Suprapubic skin (tissue), 4 donors: ENCODE measurements around the gene TOGARAM1. TPM values are rescaled to one million over a fixed set of nuclear protein-coding genes. Genes with fewer than 3 reads are reported as not detected.
A peak's percentile ranks its signal among the peaks of the same experiment; 100 is the strongest.

Source experiments
- DNase-seq, 2 donors: peaks; one replicate each; pipeline ENCODE4 v3.0.0-alpha.2; 2019; ENCODE audit warnings: low spot score in 2 of 2
- H3K27ac ChIP-seq: fragments of 200-600 bp; sonication (generic); one replicate; pipeline ENCODE4 v1.5.1; 2019
- H3K27me3 ChIP-seq: fragments of 200-600 bp; sonication (generic); one replicate; pipeline ENCODE4 v1.5.1; 2019
- H3K36me3 ChIP-seq: fragments of 200-600 bp; sonication (generic); one replicate; pipeline ENCODE4 v1.5.1; 2019
- H3K4me1 ChIP-seq: fragments of 200-600 bp; sonication (generic); one replicate; pipeline ENCODE4 v1.5.1; 2019
- H3K4me3 ChIP-seq: fragments of 200-600 bp; sonication (generic); one replicate; pipeline ENCODE4 v1.5.1; 2019; ENCODE audit warnings: mild to moderate bottlenecking
- H3K9me3 ChIP-seq: fragments of 200-600 bp; sonication (generic); one replicate; pipeline ENCODE4 v1.5.1; 2019
- EP300 ChIP-seq: sonication (generic); formaldehyde crosslinking; IDR thresholded peaks from one replicate; pipeline ENCODE4 v1.6.1; 2017; ENCODE audit warnings: antibody characterized with exemption
- POLR2A ChIP-seq, 2 donors: fragments of 450-650 bp; IDR thresholded peaks; one replicate each; pipeline ENCODE4 v1.6.1; 2017; ENCODE audit warnings: antibody characterized with exemption in 2 of 2, mild to moderate bottlenecking in 2 of 2, moderate library complexity in 2 of 2
- POLR2AphosphoS5 ChIP-seq, 3 donors: sonication (generic); formaldehyde crosslinking; IDR thresholded peaks; one replicate each; pipeline ENCODE4 v1.6.1; 2017; ENCODE audit warnings: antibody characterized with exemption in 3 of 3
- WGBS: methylation state at CpG from one replicate; pipeline ENCODE4 v1.1.5; 2018; 5-methylcytosine and 5-hydroxymethylcytosine counted together
- total RNA-seq, 4 donors: library from RNA; depleted of rRNA; stranded (reverse); fragments of >200 nt; gene quantifications; one replicate each; pipeline ENCODE4 v1.1.0, GENCODE V29; 2016
- TF ChIP-seq, protein P1 (sequence below), 2 donors: fragments of 200-600 bp in 1 of 2; fragments of 450-650 bp in 1 of 2; sonication (generic) in 1 of 2; IDR thresholded peaks; one replicate each; pipeline ENCODE4 v1.5.1; 2016 to 2019; ENCODE audit warnings: antibody characterized with exemption in 2 of 2, mild to moderate bottlenecking in 1 of 2, moderate library complexity in 1 of 2

Gene TOGARAM1, protein sequence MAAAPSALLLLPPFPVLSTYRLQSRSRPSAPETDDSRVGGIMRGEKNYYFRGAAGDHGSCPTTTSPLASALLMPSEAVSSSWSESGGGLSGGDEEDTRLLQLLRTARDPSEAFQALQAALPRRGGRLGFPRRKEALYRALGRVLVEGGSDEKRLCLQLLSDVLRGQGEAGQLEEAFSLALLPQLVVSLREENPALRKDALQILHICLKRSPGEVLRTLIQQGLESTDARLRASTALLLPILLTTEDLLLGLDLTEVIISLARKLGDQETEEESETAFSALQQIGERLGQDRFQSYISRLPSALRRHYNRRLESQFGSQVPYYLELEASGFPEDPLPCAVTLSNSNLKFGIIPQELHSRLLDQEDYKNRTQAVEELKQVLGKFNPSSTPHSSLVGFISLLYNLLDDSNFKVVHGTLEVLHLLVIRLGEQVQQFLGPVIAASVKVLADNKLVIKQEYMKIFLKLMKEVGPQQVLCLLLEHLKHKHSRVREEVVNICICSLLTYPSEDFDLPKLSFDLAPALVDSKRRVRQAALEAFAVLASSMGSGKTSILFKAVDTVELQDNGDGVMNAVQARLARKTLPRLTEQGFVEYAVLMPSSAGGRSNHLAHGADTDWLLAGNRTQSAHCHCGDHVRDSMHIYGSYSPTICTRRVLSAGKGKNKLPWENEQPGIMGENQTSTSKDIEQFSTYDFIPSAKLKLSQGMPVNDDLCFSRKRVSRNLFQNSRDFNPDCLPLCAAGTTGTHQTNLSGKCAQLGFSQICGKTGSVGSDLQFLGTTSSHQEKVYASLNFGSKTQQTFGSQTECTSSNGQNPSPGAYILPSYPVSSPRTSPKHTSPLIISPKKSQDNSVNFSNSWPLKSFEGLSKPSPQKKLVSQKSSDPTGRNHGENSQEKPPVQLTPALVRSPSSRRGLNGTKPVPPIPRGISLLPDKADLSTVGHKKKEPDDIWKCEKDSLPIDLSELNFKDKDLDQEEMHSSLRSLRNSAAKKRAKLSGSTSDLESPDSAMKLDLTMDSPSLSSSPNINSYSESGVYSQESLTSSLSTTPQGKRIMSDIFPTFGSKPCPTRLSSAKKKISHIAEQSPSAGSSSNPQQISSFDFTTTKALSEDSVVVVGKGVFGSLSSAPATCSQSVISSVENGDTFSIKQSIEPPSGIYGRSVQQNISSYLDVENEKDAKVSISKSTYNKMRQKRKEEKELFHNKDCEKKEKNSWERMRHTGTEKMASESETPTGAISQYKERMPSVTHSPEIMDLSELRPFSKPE (N-terminal part only)
- total RNA-seq: 10 to 100 TPM; 12.5 to 24.3 (median 14.2) TPM

DNA sequence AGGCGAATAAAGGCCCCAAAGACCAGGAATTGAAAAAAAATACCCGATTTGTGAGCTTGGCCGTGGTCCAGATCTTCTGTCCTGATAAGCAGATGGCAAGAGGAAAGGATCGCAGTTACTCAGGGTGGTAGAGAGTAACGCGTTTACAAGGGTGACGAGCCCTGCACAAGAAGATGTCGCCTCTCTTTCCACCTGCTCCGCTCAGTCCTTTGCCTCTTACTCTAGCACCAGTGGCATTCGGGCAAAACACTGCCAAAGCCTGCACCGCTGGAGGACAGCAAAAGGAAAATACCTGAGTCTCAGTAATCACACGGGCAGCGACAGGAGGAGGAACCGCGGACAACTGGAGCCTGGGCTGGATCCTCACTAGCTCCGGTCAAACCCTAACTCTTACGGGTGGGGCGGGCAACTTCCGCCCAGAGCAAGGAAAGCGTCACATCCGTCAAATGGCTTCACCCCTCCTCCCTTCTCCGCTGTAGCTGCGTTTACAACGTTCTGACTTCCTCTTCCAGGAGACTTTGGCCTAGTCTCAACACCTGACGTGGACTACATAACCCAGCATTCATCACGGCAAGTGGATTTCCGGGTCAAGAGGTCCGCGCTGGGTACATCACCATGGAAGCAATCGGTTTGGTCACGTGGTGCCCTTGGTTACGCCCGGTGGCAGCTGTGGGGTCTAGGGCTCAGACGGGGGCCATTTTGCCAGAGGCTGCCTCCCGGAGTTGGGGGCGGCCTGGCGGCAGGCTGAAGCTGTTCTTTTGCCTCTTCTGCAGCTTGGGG is at the start of gene TOGARAM1, which contains the start of gene KLHL28:
Gene TOGARAM1, plus strand, starts transcription at position 637 of the 780 bp plus-strand sequence. CDS start 232 bp downstream, outside the sequence.
Gene KLHL28, minus strand, starts transcription at position 394 of the 780 bp plus-strand sequence. CDS start 16,019 bp downstream, outside the sequence.
- peak; percentile 98 to 99 for DNase-seq
- H3K27me3 ChIP-seq: no peaks in the 10 kb centered on the region
- no peaks in the 10 kb centered on the region for H3K36me3 ChIP-seq
- H3K4me3 ChIP-seq: peak within 1 kb of the TSS; percentile 96
- peaks cover 79% of the 10 kb centered on the region for H3K4me1 ChIP-seq
- WGBS: 0% methylated on average over 32 of the region's 37 CpGs
- TF ChIP-seq POLR2A (IDR thresholded peaks at IDR 0.05): peak; percentile 36 to 71
- TF ChIP-seq EP300: no peak
- peak in 2 of 3 donors; percentile 21 to 97 for TF ChIP-seq POLR2AphosphoS5 (IDR thresholded peaks at IDR 0.05)
- H3K9me3 ChIP-seq: no peaks in the 10 kb centered on the region
- peak within 1 kb of the TSS; percentile 95 for H3K27ac ChIP-seq

DNA sequence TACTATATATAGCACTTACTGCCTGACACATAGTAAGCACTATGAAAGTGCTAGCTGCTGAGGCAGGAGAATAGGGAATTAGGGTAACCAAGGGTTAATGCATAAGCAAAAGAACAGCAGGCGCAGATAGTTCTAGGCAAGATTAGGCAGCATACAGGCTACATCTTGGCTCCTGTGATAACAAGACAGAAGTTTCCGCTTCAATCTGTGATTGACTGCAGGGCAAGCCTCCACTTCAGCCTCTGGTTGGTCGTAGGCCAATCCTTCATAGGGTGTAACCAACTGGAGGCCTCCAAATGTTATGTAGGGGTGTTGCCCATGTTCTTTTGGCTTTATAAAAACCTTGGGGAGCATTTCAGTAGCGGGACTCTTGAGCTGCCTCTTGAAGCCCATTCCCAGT is 47.1 kb upstream of the TOGARAM1 start:
- no peak for TF ChIP-seq EP300
- TF ChIP-seq, protein P1, sequence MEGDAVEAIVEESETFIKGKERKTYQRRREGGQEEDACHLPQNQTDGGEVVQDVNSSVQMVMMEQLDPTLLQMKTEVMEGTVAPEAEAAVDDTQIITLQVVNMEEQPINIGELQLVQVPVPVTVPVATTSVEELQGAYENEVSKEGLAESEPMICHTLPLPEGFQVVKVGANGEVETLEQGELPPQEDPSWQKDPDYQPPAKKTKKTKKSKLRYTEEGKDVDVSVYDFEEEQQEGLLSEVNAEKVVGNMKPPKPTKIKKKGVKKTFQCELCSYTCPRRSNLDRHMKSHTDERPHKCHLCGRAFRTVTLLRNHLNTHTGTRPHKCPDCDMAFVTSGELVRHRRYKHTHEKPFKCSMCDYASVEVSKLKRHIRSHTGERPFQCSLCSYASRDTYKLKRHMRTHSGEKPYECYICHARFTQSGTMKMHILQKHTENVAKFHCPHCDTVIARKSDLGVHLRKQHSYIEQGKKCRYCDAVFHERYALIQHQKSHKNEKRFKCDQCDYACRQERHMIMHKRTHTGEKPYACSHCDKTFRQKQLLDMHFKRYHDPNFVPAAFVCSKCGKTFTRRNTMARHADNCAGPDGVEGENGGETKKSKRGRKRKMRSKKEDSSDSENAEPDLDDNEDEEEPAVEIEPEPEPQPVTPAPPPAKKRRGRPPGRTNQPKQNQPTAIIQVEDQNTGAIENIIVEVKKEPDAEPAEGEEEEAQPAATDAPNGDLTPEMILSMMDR (IDR thresholded peaks at IDR 0.05): no peak
- no peak for TF ChIP-seq POLR2A (IDR thresholded peaks at IDR 0.05)
- TF ChIP-seq POLR2AphosphoS5 (IDR thresholded peaks at IDR 0.05): no peak
- Histone ChIP-seq H3K27me3 (peaks cover 11% of the 10 kb centered on the region), H3K9me3 (no peaks in the 10 kb centered on the region), H3K4me1 (peaks cover 16% of the 10 kb centered on the region), H3K36me3 (no peaks in the 10 kb centered on the region), H3K4me3 (no peak overlapping the region), H3K27ac (no peak overlapping the region)
- no peak for DNase-seq
- 20% methylated on average over 4 of the region's 4 CpGs for WGBS

DNA sequence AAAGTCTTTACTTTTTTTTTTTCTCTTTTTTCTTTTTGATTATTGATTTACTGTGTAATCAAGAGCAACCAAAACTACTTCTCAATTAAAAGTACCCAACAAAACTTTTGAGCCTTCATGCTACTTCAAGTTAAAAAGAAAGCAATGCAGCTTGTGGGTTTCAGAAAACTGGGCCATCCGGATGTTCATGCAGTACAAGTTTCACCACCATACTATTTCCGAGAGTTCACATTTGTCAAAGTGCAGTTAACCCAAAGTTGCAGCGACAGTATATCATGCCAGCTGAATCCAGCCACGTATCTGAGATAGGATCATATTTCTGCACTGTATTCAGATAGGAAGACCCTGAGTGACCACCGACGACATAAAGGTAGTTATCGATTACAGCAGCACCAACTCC is 33.2 kb upstream of the TOGARAM1 start:
- H3K27me3 ChIP-seq: no peaks in the 10 kb centered on the region
- H3K27ac ChIP-seq: no peak overlapping the region
- no peak overlapping the region for H3K4me3 ChIP-seq
- no peaks in the 10 kb centered on the region for H3K9me3 ChIP-seq
- peaks cover 16% of the 10 kb centered on the region for H3K36me3 ChIP-seq
- no peak for TF ChIP-seq POLR2AphosphoS5 (IDR thresholded peaks at IDR 0.05)
- no peaks in the 10 kb centered on the region for H3K4me1 ChIP-seq
- no peak for DNase-seq
- 86% methylated on average over 7 of the region's 7 CpGs for WGBS

DNA sequence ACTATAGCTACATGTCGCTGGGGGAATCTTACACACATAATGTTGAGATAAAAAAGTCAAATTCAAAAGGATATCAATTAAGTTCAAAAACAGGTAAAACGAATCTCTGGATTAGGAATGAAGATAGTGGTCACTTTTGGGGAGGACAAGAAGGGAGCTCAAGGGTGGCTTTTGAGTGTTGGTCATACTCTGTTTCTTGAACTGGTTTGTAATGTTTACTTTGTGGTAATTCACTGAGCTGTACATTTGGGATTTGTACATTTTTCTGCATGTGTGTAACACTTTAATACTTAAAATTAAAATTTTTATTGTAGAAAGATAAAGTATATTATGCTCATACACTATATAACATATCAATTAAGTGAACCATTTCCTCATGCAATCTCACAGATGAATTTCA is 26.8 kb upstream of the TOGARAM1 start:
- H3K27me3 ChIP-seq: no peaks in the 10 kb centered on the region
- no peak overlapping the region for H3K27ac ChIP-seq
- TF ChIP-seq POLR2A (IDR thresholded peaks at IDR 0.05) (no peak), POLR2AphosphoS5 (IDR thresholded peaks at IDR 0.05) (no peak), EP300 (no peak)
- TF ChIP-seq, protein P1 (IDR thresholded peaks at IDR 0.05): no peak
- no peak overlapping the region for H3K4me3 ChIP-seq
- H3K4me1 ChIP-seq: no peaks in the 10 kb centered on the region
- H3K9me3 ChIP-seq: no peaks in the 10 kb centered on the region
- H3K36me3 ChIP-seq: peaks cover 37% of the 10 kb centered on the region
- WGBS: 95% methylated on average over 2 of the region's 2 CpGs
- no peak for DNase-seq

DNA sequence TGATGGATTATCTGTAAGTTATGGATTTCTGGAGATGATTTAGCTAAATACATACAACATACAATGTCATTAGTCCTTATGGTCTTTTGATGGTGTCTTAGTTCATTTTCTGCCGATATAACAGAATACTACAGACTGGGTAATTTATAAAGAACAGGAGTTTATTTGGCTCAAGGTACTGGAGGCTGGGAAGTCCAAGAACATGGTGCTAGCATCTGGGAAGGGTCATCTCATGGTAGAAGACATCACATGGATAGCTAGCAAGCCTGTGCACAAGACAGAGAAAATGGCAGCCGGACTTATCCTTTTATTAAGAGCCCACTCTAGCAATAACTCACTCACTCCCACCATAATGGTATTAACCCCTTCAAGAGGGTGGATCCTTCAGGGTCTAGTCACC is 24.4 kb upstream of the TOGARAM1 start:
- 93% methylated on average over 2 of the region's 2 CpGs for WGBS
- Histone ChIP-seq H3K36me3 (peaks cover 37% of the 10 kb centered on the region), H3K27me3 (no peaks in the 10 kb centered on the region), H3K9me3 (no peaks in the 10 kb centered on the region), H3K4me1 (no peaks in the 10 kb centered on the region), H3K27ac (no peak overlapping the region), H3K4me3 (no peak overlapping the region)
- no peak for TF ChIP-seq POLR2AphosphoS5 (IDR thresholded peaks at IDR 0.05)
- TF ChIP-seq, protein P1 (IDR thresholded peaks at IDR 0.05): no peak
- no peak for TF ChIP-seq POLR2A (IDR thresholded peaks at IDR 0.05)
- no peak for TF ChIP-seq EP300
- no peak for DNase-seq
